Common myeloid progenitor, CD34-positive (primary cell): ENCODE data around the gene ABCC5.

Experiments
- CTCF ChIA-PET: fragments of 350-600 bp; sonication (Branson Sonifier 250); formaldehyde crosslinking; loops from one replicate; lab custom pipeline; 2021; ENCODE audit warnings: antibody characterized with exemption; lab: Charles Lee
- POLR2A ChIA-PET: fragments of 350-600 bp; sonication (Branson Sonifier 250); formaldehyde crosslinking; loops from one replicate; lab custom pipeline; 2021; ENCODE audit warnings: antibody characterized with exemption; lab: Charles Lee
- DNase-seq, 3 donors: peaks; one replicate each; pipeline versions ENCODE4 v3.0.0 to v3.0.0-alpha.2; 2013
- H3K27ac ChIP-seq, 2 experiments: 1 replicate in 1 of 2; 2 replicates in 1 of 2; pipeline ENCODE4 v1.7.0; 2013; ENCODE audit warnings: inconsistent platforms in 2 of 2, low read length in 2 of 2, mild to moderate bottlenecking in 2 of 2, low read depth in 1 of 2, moderate library complexity in 1 of 2; ENCODE audit not compliant: severe bottlenecking in 2 of 2, insufficient read depth in 1 of 2, poor library complexity in 1 of 2
- H3K27me3 ChIP-seq, 5 experiments: replicated peaks in 2 of 5; 1 replicate in 3 of 5; 2 replicates in 2 of 5; pipeline versions ENCODE4 v1.6.1 to v1.7.0; 2013; ENCODE audit warnings: low read length in 4 of 5, mild to moderate bottlenecking in 2 of 5, moderate library complexity in 2 of 5, inconsistent platforms in 1 of 5; ENCODE audit not compliant: insufficient read depth in 5 of 5, control insufficient read depth in 4 of 5
- H3K36me3 ChIP-seq, 4 experiments: 1 replicate in 2 of 4; 2 replicates in 2 of 4; pipeline versions ENCODE4 v1.6.1 to v1.7.0; 2013; ENCODE audit warnings: low read length in 3 of 4, control low read depth in 1 of 4, mild to moderate bottlenecking in 1 of 4; ENCODE audit not compliant: control insufficient read depth in 4 of 4, insufficient read depth in 4 of 4
- H3K4me1 ChIP-seq, 4 experiments: 1 replicate in 3 of 4; 2 replicates in 1 of 4; pipeline versions ENCODE4 v1.6.1 to v1.7.1; 2013; ENCODE audit warnings: low read length in 3 of 4, mild to moderate bottlenecking in 3 of 4, control low read depth in 1 of 4, inconsistent platforms in 1 of 4, moderate library complexity in 1 of 4; ENCODE audit not compliant: control insufficient read depth in 4 of 4, insufficient read depth in 4 of 4; ENCODE audit errors: control extremely low read depth in 1 of 4
- H3K4me3 ChIP-seq, 7 experiments: 1 replicate in 4 of 7; 2 replicates in 3 of 7; pipeline versions ENCODE4 v1.5.1 to v1.7.0; 2013; ENCODE audit warnings: mild to moderate bottlenecking in 7 of 7, low read length in 6 of 7, moderate library complexity in 6 of 7, inconsistent platforms in 2 of 7, low read depth in 2 of 7, control low read depth in 1 of 7; ENCODE audit not compliant: insufficient read depth in 4 of 7, control insufficient read depth in 1 of 7; ENCODE audit errors: extremely low read depth in 1 of 7
- H3K9me3 ChIP-seq, 5 experiments: 1 replicate in 4 of 5; 2 replicates in 1 of 5; pipeline versions ENCODE4 v1.6.1 to v1.7.1; 2013; ENCODE audit warnings: low read length in 4 of 5, mild to moderate bottlenecking in 2 of 5, inconsistent platforms in 1 of 5, low read depth in 1 of 5, moderate library complexity in 1 of 5; ENCODE audit not compliant: control insufficient read depth in 4 of 5, insufficient read depth in 2 of 5; ENCODE audit errors: control extremely low read depth in 1 of 5
- WGBS: methylation state at CpG from one replicate; pipeline ENCODE4 v1.1.5; 2013; ENCODE audit not compliant: insufficient coverage; 5-methylcytosine and 5-hydroxymethylcytosine counted together

ABCC5 gene

GRCh38 chr3:184002469-184002868, 15.2 kb downstream of the ABCC5 start:
- no peak for DNase-seq
- H3K27ac ChIP-seq, result no peak overlapping the region

GRCh38 chr3:184001761-184002160, 15.9 kb downstream of the ABCC5 start:
- Histone ChIP-seq H3K36me3 (peaks cover 0 to 2% (median 0%) of the 10 kb centered on the region in 4 experiments), H3K9me3 (no peaks in the 10 kb centered on the region), H3K4me1 (peaks cover 8 to 20% (median 14%) of the 10 kb centered on the region in 4 experiments), H3K4me3 (no peak overlapping the region), H3K27me3 (no peaks in the 10 kb centered on the region), H3K27ac (no peak overlapping the region)
- no peak for DNase-seq
- WGBS, result 96% methylated on average over 3 of the region's 3 CpGs
- POLR2A ChIA-PET, result no interaction called here
- CTCF ChIA-PET, result interaction anchor here (1.0 to 1.1 kb wide), 2 partner anchors 11 to 16 kb away, joined by 3 read pairs; partner anchors contain the start of gene ABCC5

More at GRCh38 chr3:184002469-184002868, 15.2 kb downstream of the ABCC5 start:
- no peaks in the 10 kb centered on the region for H3K27me3 ChIP-seq
- H3K36me3 ChIP-seq, result peaks cover 0 to 2% (median 0%) of the 10 kb centered on the region in 4 experiments
- CTCF ChIA-PET, result interaction anchor here (1.1 kb wide), 1 partner anchor 15 kb away, joined by 3 read pairs; the partner anchor contains the start of gene ABCC5
- WGBS, result over 99% methylated on average over 11 of the region's 11 CpGs
- H3K4me3 ChIP-seq, result no peak overlapping the region
- POLR2A ChIA-PET, result no interaction called here
- H3K4me1 ChIP-seq, result peaks cover 8 to 20% (median 15%) of the 10 kb centered on the region in 4 experiments
- no peaks in the 10 kb centered on the region for H3K9me3 ChIP-seq

GRCh38 chr3:183991403-183991802, 26.3 kb downstream of the ABCC5 start:
- no peak for DNase-seq
- H3K4me3 ChIP-seq, result no peak overlapping the region
- CTCF ChIA-PET, result interaction anchor here (0.9 to 1.5 kb wide), 5 partner anchors 10 to 289 kb away, joined by 3 to 5 read pairs (median 3); no protein-coding TSS in a partner anchor
- no peaks in the 10 kb centered on the region for H3K9me3 ChIP-seq
- H3K36me3 ChIP-seq, result peaks cover 4 to 22% (median 10%) of the 10 kb centered on the region in 4 experiments
- WGBS, result 100% methylated on average over 3 of the region's 5 CpGs
- H3K27ac ChIP-seq, result no peak overlapping the region
- peaks cover 0 to 15% (median 6%) of the 10 kb centered on the region in 4 experiments for H3K4me1 ChIP-seq
- H3K27me3 ChIP-seq, result no peaks in the 10 kb centered on the region
- POLR2A ChIA-PET, result interaction anchor here (0.6 kb wide), 1 partner anchor 7 kb away, joined by 3 read pairs; no protein-coding TSS in a partner anchor

- CTCF ChIA-PET, result interaction anchor here (1.1 to 2.9 kb wide), 5 partner anchors 9 to 93 kb away, joined by 4 to 10 read pairs (median 5); no protein-coding TSS in a partner anchor
Observed at GRCh38 chr3:183988216-183988790, 29.4 kb downstream of the ABCC5 start.

GRCh38 chr3:183987000-183987600, 30.6 kb downstream of the ABCC5 start:
- ChIA-PET POLR2A (interaction anchor here (0.7 to 1.5 kb wide), 2 partner anchors 12 to 31 kb away, joined by 3 read pairs; partner anchors contain the start of gene ABCC5), CTCF (interaction anchor here (0.6 to 2.9 kb wide), 8 partner anchors 11 to 144 kb away, joined by 3 to 10 read pairs (median 4); partner anchors contain the start of gene ABCC5)
- H3K36me3 ChIP-seq, result peaks cover 4 to 38% (median 26%) of the 10 kb centered on the region in 4 experiments
- H3K27ac ChIP-seq, result peak overlapping the region in 1 of 2 experiments; percentile 51
- H3K9me3 ChIP-seq, result no peaks in the 10 kb centered on the region
- peak in 1 of 3 donors; percentile 8 for DNase-seq
- WGBS, result 73% methylated on average over 6 of the region's 11 CpGs
- peaks cover 0 to 15% (median 6%) of the 10 kb centered on the region in 4 experiments for H3K4me1 ChIP-seq
- no peak overlapping the region for H3K4me3 ChIP-seq
- no peaks in the 10 kb centered on the region for H3K27me3 ChIP-seq

More at GRCh38 chr3:183988216-183988790, 29.4 kb downstream of the ABCC5 start:
- peak overlapping the region in 1 of 2 experiments; percentile 54 for H3K27ac ChIP-seq
- POLR2A ChIA-PET, result interaction anchor here (1.5 kb wide), 1 partner anchor 30 kb away, joined by 3 read pairs; the partner anchor contains the start of gene ABCC5
- H3K36me3 ChIP-seq, result peaks cover 3 to 29% (median 20%) of the 10 kb centered on the region in 4 experiments
- H3K4me1 ChIP-seq, result peaks cover 0 to 15% (median 6%) of the 10 kb centered on the region in 4 experiments
- peak overlapping the region in 1 of 7 experiments; percentile 39 for H3K4me3 ChIP-seq
- DNase-seq, result peak; percentile 54 to 87 (median 71)
- WGBS, result 68% methylated on average over 15 of the region's 16 CpGs
- no peaks in the 10 kb centered on the region for H3K27me3 ChIP-seq
- H3K9me3 ChIP-seq, result no peaks in the 10 kb centered on the region

GRCh38 chr3:183984749-183985729, 32.6 kb downstream of the ABCC5 start:
- H3K36me3 ChIP-seq, result peaks cover 4 to 43% (median 33%) of the 10 kb centered on the region in 4 experiments
- 97% methylated on average over 8 of the region's 11 CpGs for WGBS
- no peaks in the 10 kb centered on the region for H3K9me3 ChIP-seq
- no peak overlapping the region for H3K4me3 ChIP-seq
- DNase-seq, result no peak
- no peaks in the 10 kb centered on the region for H3K27me3 ChIP-seq
- peaks cover 0 to 15% (median 6%) of the 10 kb centered on the region in 4 experiments for H3K4me1 ChIP-seq
- H3K27ac ChIP-seq, result no peak overlapping the region
- ChIA-PET CTCF (interaction anchor here (0.6 to 1.9 kb wide), 3 partner anchors 8 to 22 kb away, joined by 3 to 9 read pairs (median 4); no protein-coding TSS in a partner anchor), POLR2A (no interaction called here)
